GM12891 (cell line): ENCODE measurements around the gene SHKBP1.
A peak's percentile ranks its signal among the peaks of the same experiment; 100 is the strongest.

Experiments used
- DNase-seq: peaks from one replicate; pipeline ENCODE4 v3.0.0; 2011; ENCODE audit warnings: low spot score; ENCODE audit not compliant: insufficient read length
- FAIRE-seq: peaks from 2 replicates; lab custom pipeline; 2011; peaks lifted over from hg19 to GRCh38; lab: Jason Lieb, UNC
- PAX5 ChIP-seq: IDR thresholded peaks from 2 replicates; pipeline ENCODE4 v1.6.1; 2011; ENCODE audit warnings: low read length, moderate library complexity, mild to moderate bottlenecking; ENCODE audit not compliant: insufficient read depth, severe bottlenecking
- POLR2A ChIP-seq: IDR thresholded peaks from 2 replicates; pipeline ENCODE4 v1.6.1; 2011; ENCODE audit warnings: low read depth, low read length, control low read depth
- POLR2AphosphoS5 ChIP-seq: IDR thresholded peaks from 2 replicates; pipeline ENCODE4 v1.6.1; 2011; ENCODE audit warnings: low read depth, low read length, control low read depth
- POU2F2 ChIP-seq: IDR thresholded peaks from 2 replicates; pipeline ENCODE4 v1.6.1; 2011; ENCODE audit warnings: low read depth, mild to moderate bottlenecking, control low read depth, low read length, moderate library complexity
- SPI1 ChIP-seq: IDR thresholded peaks from 2 replicates; pipeline ENCODE4 v1.6.1; 2011; ENCODE audit warnings: low read depth, low read length, control low read depth
- TAF1 ChIP-seq: IDR thresholded peaks from 2 replicates; pipeline ENCODE4 v1.6.1; 2011; ENCODE audit warnings: low read depth, low read length, control low read depth

The SHKBP1 gene

GRCh38 chr19:40594255-40594654, 17.6 kb downstream of the SHKBP1 start:
- TF ChIP-seq PAX5 (no peak), SPI1 (no peak), POLR2AphosphoS5 (no peak), POU2F2 (no peak), POLR2A (no peak), TAF1 (no peak)
- FAIRE-seq (no peak), DNase-seq (no peak)

GRCh38 chr19:40594657-40595091, 18.0 kb downstream of the SHKBP1 start:
- no peak for FAIRE-seq
- DNase-seq, result no peak
- TF ChIP-seq SPI1 (no peak), POLR2AphosphoS5 (no peak), PAX5 (no peak), POLR2A (no peak), TAF1 (no peak), POU2F2 (no peak)

- DNase-seq, result no peak
- no peak for FAIRE-seq
- TF ChIP-seq SPI1 (no peak), TAF1 (no peak), PAX5 (no peak), POLR2AphosphoS5 (no peak), POLR2A (no peak), POU2F2 (no peak)
Observed at GRCh38 chr19:40596608-40597328, 20.1 kb downstream of the SHKBP1 start.

- FAIRE-seq (no peak), DNase-seq (no peak)
- TF ChIP-seq POLR2A (no peak), PAX5 (no peak), TAF1 (no peak)
Observed at GRCh38 chr19:40597329-40597838, 20.7 kb downstream of the SHKBP1 start.

- TF ChIP-seq POLR2AphosphoS5, result no peak
- TF ChIP-seq PAX5, result no peak
- TF ChIP-seq SPI1, result no peak
- no peak for TF ChIP-seq POU2F2
- no peak for TF ChIP-seq POLR2A
- TF ChIP-seq TAF1, result no peak
- DNase-seq (peak; percentile 80), FAIRE-seq (peak; percentile 90)
Observed at GRCh38 chr19:40598121-40598917, 21.6 kb downstream of the SHKBP1 start.

GRCh38 chr19:40598918-40599307, 22.2 kb downstream of the SHKBP1 start:
- FAIRE-seq, result no peak

GRCh38 chr19:40599331-40599901, 22.7 kb downstream of the SHKBP1 start:
- FAIRE-seq (no peak), DNase-seq (no peak)
- TF ChIP-seq POLR2AphosphoS5, result no peak
- no peak for TF ChIP-seq TAF1
- TF ChIP-seq SPI1, result no peak
- TF ChIP-seq POLR2A, result no peak
- TF ChIP-seq PAX5, result no peak
- no peak for TF ChIP-seq POU2F2

More at GRCh38 chr19:40598918-40599307, 22.2 kb downstream of the SHKBP1 start:
- TF ChIP-seq PAX5 (no peak), POU2F2 (no peak), TAF1 (no peak), POLR2AphosphoS5 (no peak), SPI1 (no peak), POLR2A (no peak)
- no peak for DNase-seq

GRCh38 chr19:40599902-40600569, 23.4 kb downstream of the SHKBP1 start:
- FAIRE-seq (no peak), DNase-seq (no peak)
- no peak for TF ChIP-seq TAF1
- no peak for TF ChIP-seq PAX5
- no peak for TF ChIP-seq POLR2AphosphoS5
- no peak for TF ChIP-seq SPI1
- no peak for TF ChIP-seq POU2F2
- no peak for TF ChIP-seq POLR2A

GRCh38 chr19:40600570-40601133, 24.0 kb downstream of the SHKBP1 start:
- TF ChIP-seq TAF1 (no peak), POU2F2 (no peak), POLR2AphosphoS5 (no peak), SPI1 (no peak), POLR2A (no peak), PAX5 (no peak)
- DNase-seq (no peak), FAIRE-seq (no peak)
